ENCODE measurements around the gene UBE3C.

UBE3C gene

GRCh38 chr7:157299317-157299612 lies 160.5 kb downstream of the UBE3C start:
- no peak for DNase-seq

GRCh38 chr7:157299613-157300368 lies 161.1 kb downstream of the UBE3C start:
- no peak for DNase-seq

- DNase-seq = no peak
These were observed 161.7 kb downstream of the UBE3C start for GRCh38 chr7:157300369-157300825.

GRCh38 chr7:157301610-157302120 lies 162.9 kb downstream of the UBE3C start:
- no peak for DNase-seq

GRCh38 chr7:157306846-157307838 lies 168.4 kb downstream of the UBE3C start:
- no peak for DNase-seq

- DNase-seq = no peak
These were observed 171.4 kb downstream of the UBE3C start for GRCh38 chr7:157309988-157310668.

GRCh38 chr7:157310676-157311185 lies 172.0 kb downstream of the UBE3C start:
- no peak for DNase-seq

- DNase-seq = no peak
These were observed 174.2 kb downstream of the UBE3C start for GRCh38 chr7:157312941-157313340.

- DNase-seq = no peak
These were observed 174.9 kb downstream of the UBE3C start for GRCh38 chr7:157313645-157314044.

GRCh38 chr7:157318015-157318706 lies 179.4 kb downstream of the UBE3C start:
- DNase-seq = no peak

Measured in NCI-H2029 (cell line).